ENCODE measurements around the gene NXPE4.
A peak's percentile ranks its signal among the peaks of the same experiment; 100 is the strongest.
"Not testable (repeated sequence)": the region's sequence is repeated elsewhere in the genome, so short reads cannot be mapped to it uniquely, and the experiment has no call there.

NXPE4 gene

DNA sequence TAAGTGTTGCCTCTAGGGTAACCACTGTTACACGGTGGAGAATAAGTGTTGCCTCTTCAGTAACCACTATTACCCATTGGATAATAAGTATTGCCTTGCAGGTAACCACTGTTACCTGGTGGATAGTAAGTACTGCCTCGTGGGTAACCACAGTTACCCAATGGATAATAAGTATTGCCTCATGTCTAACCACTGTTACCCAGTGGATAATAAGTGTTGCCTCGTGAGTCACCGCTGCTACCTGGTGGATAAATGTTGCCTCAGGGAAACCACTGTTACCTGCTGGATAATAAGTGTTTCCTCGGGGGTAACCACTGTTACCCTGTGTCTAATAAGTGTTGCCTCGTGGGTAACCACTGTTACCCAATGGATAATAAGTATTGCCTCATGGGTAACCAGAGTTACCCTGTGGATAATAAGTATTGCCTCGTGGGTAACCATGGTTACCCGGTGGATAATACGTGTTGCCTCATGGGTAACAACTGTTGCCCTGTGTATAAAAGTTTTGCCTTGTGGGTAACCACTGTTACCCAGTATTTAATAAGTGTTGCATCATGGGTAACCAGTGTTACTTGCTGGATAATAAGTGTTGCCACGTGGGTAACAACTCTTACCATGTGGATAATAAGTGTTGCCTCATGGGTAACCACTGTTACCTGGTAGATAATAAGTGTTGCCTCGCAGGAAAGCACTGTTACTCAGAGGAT, 12.3 kb upstream of the NXPE4 start:
- Histone ChIP-seq H3K4me1 (ENCODE audit: control insufficient read depth, insufficient read depth, low read length) (no peaks in the 10 kb centered on the region), H3K27me3 (ENCODE audit: control insufficient read depth, insufficient read depth, low read length) (no peaks in the 10 kb centered on the region), H3K4me3 (ENCODE audit: low read length) (no peak overlapping the region), H3K9ac (ENCODE audit: low read length) (no peak overlapping the region), H3K36me3 (ENCODE audit: control insufficient read depth, insufficient read depth, low read length) (no peaks in the 10 kb centered on the region), H3K27ac (ENCODE audit: low read depth, low read length) (no peak overlapping the region)

DNA sequence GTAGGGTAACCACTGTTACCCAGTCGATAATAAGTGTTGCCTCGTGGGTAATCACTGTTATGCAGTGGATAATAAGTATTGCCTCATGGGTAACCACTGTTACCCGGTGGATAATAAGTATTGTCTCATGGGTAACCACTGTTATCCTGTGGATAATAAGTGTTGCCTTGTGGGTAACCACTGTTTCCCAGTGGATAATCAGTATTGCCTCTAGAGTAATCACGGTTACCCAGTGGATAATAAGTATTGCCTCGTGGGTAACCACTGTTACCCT, 11.2 kb upstream of the NXPE4 start:
- H3K4me3 ChIP-seq (ENCODE audit: low read length); H3K9ac ChIP-seq (ENCODE audit: low read length); H3K4me1 ChIP-seq (ENCODE audit: control insufficient read depth, insufficient read depth, low read length); H3K27me3 ChIP-seq (ENCODE audit: control insufficient read depth, insufficient read depth, low read length); H3K27ac ChIP-seq (ENCODE audit: low read depth, low read length); H3K36me3 ChIP-seq (ENCODE audit: control insufficient read depth, insufficient read depth, low read length): not testable (repeated sequence)

DNA sequence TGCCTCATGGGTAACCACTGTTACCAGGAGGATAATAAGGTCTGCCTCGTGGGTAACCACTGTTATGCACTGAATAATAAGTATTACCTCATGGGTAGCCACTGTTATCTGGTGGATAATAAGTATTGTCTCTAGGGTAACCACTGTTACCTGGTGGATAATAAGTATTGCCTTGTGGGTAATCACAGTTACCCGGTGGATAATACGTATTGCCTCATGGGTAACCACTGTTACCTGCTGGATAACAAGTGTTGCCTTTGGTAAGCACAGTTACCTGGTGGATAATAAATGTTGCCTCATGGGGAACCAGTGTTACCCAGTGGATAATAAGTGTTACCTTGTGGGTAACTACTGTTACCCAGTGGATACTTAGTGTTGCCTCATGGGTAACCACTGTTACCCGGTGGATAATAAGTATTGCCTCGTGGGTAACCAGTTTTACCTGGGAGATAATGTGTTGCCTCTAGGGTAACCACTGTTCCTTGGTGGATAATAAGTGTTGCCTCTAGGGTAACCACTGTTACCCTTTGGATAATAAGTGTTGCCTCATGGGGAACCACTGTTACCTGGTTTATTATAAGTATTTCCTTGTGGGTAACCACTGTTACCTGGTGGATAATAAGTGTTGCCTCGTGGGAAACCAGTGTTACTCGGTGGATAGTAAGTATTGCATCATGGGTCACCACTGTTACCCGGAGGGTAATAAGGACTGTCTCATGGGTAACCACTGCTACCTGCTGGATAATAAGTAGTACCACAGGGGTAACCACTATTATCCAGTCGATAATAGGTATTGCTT, 10.6 kb upstream of the NXPE4 start:
- no peak overlapping the region for H3K27ac ChIP-seq (ENCODE audit: low read depth, low read length)
- no peaks in the 10 kb centered on the region for H3K4me1 ChIP-seq (ENCODE audit: control insufficient read depth, insufficient read depth, low read length)
- no peaks in the 10 kb centered on the region for H3K27me3 ChIP-seq (ENCODE audit: control insufficient read depth, insufficient read depth, low read length)
- no peak overlapping the region for H3K9ac ChIP-seq (ENCODE audit: low read length)
- no peaks in the 10 kb centered on the region for H3K36me3 ChIP-seq (ENCODE audit: control insufficient read depth, insufficient read depth, low read length)
- no peak overlapping the region for H3K4me3 ChIP-seq (ENCODE audit: low read length)

DNA sequence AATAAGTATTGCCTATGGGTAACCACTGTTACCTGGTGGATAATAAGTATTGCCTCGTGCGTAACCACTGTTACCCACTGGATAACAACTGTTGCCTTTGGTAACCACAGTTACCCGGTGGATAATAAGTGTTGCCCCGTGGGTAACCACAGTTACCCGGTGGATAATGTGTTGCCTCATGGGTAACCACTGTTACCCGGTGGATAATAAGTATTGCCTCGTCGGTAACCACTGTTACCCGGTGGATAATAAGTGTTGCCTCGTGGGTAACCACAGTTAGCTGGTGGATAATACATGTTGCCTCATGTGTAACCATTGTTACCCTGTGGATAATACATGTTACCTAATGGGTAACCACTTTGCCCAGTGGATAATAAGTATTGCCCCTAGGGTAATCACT, 9.8 kb upstream of the NXPE4 start:
- no peak overlapping the region for H3K4me3 ChIP-seq (ENCODE audit: low read length)
- H3K4me1 ChIP-seq (ENCODE audit: control insufficient read depth, insufficient read depth, low read length) = no peaks in the 10 kb centered on the region
- H3K27me3 ChIP-seq (ENCODE audit: control insufficient read depth, insufficient read depth, low read length) = no peaks in the 10 kb centered on the region
- no peaks in the 10 kb centered on the region for H3K36me3 ChIP-seq (ENCODE audit: control insufficient read depth, insufficient read depth, low read length)
- H3K9ac ChIP-seq (ENCODE audit: low read length) = no peak overlapping the region
- no peak overlapping the region for H3K27ac ChIP-seq (ENCODE audit: low read depth, low read length)

DNA sequence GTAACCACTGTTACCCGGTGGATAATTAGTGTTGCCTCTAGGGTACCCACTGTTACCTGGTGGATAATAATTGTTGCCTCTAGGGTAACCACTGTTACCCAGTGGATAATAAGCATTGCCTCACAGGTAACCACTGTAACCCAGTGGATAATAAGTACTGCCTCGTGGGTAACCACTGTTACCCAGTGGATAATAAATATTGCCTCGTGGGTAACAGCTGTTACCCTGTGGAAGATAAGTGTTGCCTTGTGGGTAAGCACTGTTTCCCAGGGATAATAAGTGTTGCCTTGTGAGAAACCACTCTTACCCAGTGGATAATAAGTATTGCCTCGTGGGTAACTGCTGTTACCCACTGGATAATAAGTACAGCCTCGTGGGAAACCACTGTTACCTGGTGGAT, 9.3 kb upstream of the NXPE4 start:
- Histone ChIP-seq H3K9ac (ENCODE audit: low read length) (no peak overlapping the region), H3K4me3 (ENCODE audit: low read length) (no peak overlapping the region), H3K27ac (ENCODE audit: low read depth, low read length) (no peak overlapping the region), H3K27me3 (ENCODE audit: control insufficient read depth, insufficient read depth, low read length) (no peaks in the 10 kb centered on the region), H3K4me1 (ENCODE audit: control insufficient read depth, insufficient read depth, low read length) (no peaks in the 10 kb centered on the region), H3K36me3 (ENCODE audit: control insufficient read depth, insufficient read depth, low read length) (no peaks in the 10 kb centered on the region)

DNA sequence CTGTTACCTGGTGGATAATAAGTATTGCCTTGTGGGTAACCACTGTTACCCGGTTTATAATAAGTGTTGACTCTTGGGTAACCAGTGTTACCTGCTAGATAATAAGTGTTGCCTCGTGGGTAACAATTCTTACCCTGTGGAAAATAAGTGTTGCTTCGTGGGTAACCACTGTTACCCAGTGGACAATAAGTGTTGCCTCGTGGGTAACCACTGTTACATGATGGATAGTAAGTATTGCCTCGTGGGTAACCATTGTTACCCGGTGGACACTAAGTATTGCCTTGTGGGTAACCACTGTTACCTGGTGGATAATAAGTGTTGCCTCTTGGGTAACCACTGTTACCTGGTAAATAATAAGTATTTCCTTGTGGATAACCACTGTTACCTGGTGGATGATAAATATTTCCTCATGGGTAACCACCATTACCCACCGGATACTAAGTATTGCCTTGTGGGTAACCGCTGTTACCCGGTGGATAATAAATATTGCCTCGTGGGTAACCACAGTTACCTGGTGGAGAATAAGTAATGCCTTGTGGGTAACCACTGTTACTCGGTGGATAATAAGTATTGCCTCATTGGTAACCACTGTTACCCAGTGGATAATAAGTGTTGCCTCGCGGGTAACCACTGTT, 8.7 kb upstream of the NXPE4 start:
- no peak overlapping the region for H3K9ac ChIP-seq (ENCODE audit: low read length)
- no peaks in the 10 kb centered on the region for H3K27me3 ChIP-seq (ENCODE audit: control insufficient read depth, insufficient read depth, low read length)
- H3K27ac ChIP-seq (ENCODE audit: low read depth, low read length) = no peak overlapping the region
- no peaks in the 10 kb centered on the region for H3K4me1 ChIP-seq (ENCODE audit: control insufficient read depth, insufficient read depth, low read length)
- no peak overlapping the region for H3K4me3 ChIP-seq (ENCODE audit: low read length)
- H3K36me3 ChIP-seq (ENCODE audit: control insufficient read depth, insufficient read depth, low read length) = no peaks in the 10 kb centered on the region

DNA sequence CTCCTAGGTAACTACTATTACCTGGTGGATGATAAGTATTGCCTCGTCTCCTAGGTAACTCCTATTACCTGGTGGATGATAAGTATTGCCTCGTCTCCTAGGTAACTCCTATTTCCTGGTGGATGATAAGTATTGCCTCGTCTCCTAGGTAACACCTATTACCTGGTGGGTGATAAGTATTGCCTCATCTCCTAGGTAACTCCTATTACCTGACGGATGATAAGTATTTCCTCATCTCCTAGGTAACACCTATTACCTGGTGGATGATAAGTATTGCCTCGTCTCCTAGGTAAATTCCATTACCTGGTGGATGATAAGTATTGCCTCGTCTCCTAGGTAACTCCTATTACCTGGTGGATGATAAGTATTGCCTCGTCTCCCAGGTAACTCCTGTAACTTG, 7.6 kb upstream of the NXPE4 start:
- H3K36me3 ChIP-seq (ENCODE audit: control insufficient read depth, insufficient read depth, low read length); H3K27ac ChIP-seq (ENCODE audit: low read depth, low read length); H3K9ac ChIP-seq (ENCODE audit: low read length); H3K27me3 ChIP-seq (ENCODE audit: control insufficient read depth, insufficient read depth, low read length); H3K4me3 ChIP-seq (ENCODE audit: low read length); H3K4me1 ChIP-seq (ENCODE audit: control insufficient read depth, insufficient read depth, low read length): not testable (repeated sequence)

DNA sequence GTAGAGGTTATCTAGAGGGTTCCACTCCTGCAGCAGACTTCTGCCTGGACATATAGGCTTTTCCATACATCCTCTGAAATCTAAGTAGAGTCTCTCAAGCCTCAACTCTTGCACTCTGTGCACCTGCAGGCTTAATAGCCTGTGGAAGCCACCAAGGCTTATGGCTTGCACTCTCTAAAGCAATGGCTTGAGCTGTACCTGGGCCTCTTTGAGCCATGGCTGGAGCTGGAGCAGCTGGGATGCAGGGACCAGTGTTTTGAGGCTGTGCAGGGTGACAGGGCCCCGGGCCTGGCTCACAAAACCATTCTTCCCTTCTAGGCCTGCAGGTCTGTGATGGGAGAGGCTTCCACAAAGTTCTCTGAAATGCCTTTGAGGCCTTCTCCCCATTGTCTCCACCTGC, 2.9 kb upstream of the NXPE4 start:
- no peak overlapping the region for H3K27ac ChIP-seq (ENCODE audit: low read depth, low read length)
- H3K27me3 ChIP-seq (ENCODE audit: control insufficient read depth, insufficient read depth, low read length) = no peaks in the 10 kb centered on the region
- H3K4me3 ChIP-seq (ENCODE audit: low read length) = no peak overlapping the region
- H3K9ac ChIP-seq (ENCODE audit: low read length) = no peak overlapping the region
- H3K36me3 ChIP-seq (ENCODE audit: control insufficient read depth, insufficient read depth, low read length) = no peaks in the 10 kb centered on the region
- H3K4me1 ChIP-seq (ENCODE audit: control insufficient read depth, insufficient read depth, low read length) = no peaks in the 10 kb centered on the region

DNA sequence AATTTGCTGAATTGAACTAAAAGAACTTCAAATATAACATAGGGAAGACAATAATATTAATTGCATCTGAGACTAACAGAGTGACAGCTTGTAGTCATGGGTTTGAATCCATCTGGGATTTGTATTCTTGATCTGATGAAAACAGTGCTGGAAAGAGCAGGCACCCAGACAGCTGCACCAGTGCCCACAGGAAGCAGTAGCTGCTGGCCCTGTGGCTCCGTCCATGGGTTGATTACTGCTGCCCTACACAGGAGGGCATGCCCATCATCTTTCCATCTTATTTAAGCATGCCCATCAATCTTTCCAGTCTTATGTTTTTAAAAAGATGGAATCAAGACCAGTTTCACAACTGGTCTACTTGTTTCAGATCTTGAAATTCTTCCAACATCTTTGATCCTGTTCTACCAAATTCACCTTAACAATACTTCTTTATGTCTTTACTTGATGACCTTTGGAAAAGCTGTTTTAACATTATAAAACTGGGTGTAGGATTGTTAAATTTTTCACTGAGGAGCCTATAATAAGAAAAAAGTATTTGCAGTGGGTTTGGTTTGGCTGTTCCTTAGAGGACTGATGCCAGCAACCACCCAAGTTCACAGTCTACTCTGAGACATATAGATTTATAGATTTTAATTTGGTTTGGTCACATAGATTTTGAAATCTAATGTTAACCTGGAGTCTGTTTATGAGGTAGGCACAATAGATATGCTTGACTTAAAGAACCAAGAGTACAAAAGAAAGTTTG, 761 bp upstream of the NXPE4 start:
- no peaks in the 10 kb centered on the region for H3K27me3 ChIP-seq (ENCODE audit: control insufficient read depth, insufficient read depth, low read length)
- no peak overlapping the region for H3K4me3 ChIP-seq (ENCODE audit: low read length)
- no peaks in the 10 kb centered on the region for H3K36me3 ChIP-seq (ENCODE audit: control insufficient read depth, insufficient read depth, low read length)
- no peak overlapping the region for H3K27ac ChIP-seq (ENCODE audit: low read depth, low read length)
- no peak overlapping the region for H3K9ac ChIP-seq (ENCODE audit: low read length)
- H3K4me1 ChIP-seq (ENCODE audit: control insufficient read depth, insufficient read depth, low read length) = no peaks in the 10 kb centered on the region

DNA sequence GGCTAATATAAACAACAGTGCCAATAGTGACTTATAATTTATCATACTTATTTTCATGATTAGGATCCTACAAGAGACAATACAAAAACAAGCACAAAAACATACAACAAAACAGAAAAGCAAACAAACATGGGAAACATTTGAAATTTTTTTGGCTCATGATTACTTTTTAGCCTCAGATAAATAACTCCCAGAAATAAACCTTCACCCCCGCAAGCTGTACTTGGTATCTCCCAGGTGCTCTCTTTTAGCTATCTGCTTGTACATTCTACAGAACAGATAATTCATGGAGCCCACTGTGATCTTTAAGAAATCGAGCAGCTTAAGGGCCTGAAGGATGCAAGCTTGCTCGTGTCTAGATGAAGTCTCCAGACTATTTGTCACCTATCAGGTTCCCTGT, 883 bp downstream of the NXPE4 start:
- H3K36me3 ChIP-seq (ENCODE audit: control insufficient read depth, insufficient read depth, low read length) = no peaks in the 10 kb centered on the region
- no peak overlapping the region for H3K27ac ChIP-seq (ENCODE audit: low read depth, low read length)
- H3K4me1 ChIP-seq (ENCODE audit: control insufficient read depth, insufficient read depth, low read length) = no peaks in the 10 kb centered on the region
- peak overlapping the region; percentile 40 for H3K4me3 ChIP-seq (ENCODE audit: low read length)
- H3K9ac ChIP-seq (ENCODE audit: low read length) = no peak overlapping the region
- no peaks in the 10 kb centered on the region for H3K27me3 ChIP-seq (ENCODE audit: control insufficient read depth, insufficient read depth, low read length)

DNA sequence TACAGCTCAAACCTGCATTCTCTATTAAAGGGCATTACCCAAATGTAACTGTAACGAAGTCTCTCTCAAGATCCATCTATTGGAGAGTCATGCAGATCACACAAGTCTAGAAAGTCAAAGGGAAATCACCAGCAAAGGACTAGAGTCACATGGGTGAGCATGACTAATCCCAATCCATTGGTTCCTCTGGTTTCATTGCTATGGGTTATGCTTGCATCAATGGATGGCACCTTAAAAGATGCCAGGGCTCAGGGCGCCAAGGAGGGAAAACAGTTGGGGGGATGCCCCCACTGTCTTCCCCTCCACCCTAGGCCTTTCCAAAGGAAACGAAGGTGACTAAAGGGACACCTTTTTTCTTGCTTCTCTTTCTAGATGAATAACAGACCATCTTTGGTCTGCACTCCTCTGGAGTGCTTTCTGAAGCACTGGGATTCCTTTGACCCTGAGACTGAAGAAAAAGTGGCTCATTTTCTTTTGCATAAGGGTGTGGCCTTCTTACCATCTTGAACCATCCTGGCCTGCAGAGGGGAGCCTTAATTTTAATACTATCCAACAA, 8.1 kb downstream of the NXPE4 start:
- Histone ChIP-seq H3K36me3 (ENCODE audit: control insufficient read depth, insufficient read depth, low read length) (no peaks in the 10 kb centered on the region), H3K4me3 (ENCODE audit: low read length) (no peak overlapping the region)

DNA sequence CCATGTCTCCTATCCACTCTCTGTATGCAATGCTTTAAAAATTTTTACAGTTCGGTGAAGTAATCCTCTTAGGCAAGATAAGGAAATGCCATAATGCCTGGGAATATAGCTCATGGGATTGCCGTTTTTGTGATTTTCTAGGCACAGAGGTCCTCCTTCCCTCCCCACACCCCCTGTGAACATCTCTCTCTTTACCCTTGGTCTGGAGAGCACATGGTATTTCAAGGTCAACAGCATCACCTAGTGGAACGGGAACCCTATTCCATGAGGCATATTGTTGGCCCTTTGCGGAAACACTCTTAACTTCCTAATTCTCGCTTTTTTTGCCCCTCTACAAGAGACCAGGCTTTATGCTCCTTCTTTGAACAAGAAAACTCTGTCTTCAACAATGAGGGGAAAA, 8.8 kb downstream of the NXPE4 start:
- no peaks in the 10 kb centered on the region for H3K27me3 ChIP-seq (ENCODE audit: control insufficient read depth, insufficient read depth, low read length)
- H3K36me3 ChIP-seq (ENCODE audit: control insufficient read depth, insufficient read depth, low read length) = no peaks in the 10 kb centered on the region
- no peak overlapping the region for H3K27ac ChIP-seq (ENCODE audit: low read depth, low read length)
- H3K4me3 ChIP-seq (ENCODE audit: low read length) = no peak overlapping the region
- no peaks in the 10 kb centered on the region for H3K4me1 ChIP-seq (ENCODE audit: control insufficient read depth, insufficient read depth, low read length)
- no peak overlapping the region for H3K9ac ChIP-seq (ENCODE audit: low read length)

More for the DNA sequence above, 8.1 kb downstream of the NXPE4 start:
- Histone ChIP-seq H3K4me1 (ENCODE audit: control insufficient read depth, insufficient read depth, low read length) (no peaks in the 10 kb centered on the region), H3K27ac (ENCODE audit: low read depth, low read length) (no peak overlapping the region), H3K27me3 (ENCODE audit: control insufficient read depth, insufficient read depth, low read length) (no peaks in the 10 kb centered on the region), H3K9ac (ENCODE audit: low read length) (no peak overlapping the region)

All from rectal smooth muscle tissue (tissue), 1 donor.